ENCODE results near the gene OSBPL7. TPM values are rescaled to one million over a fixed set of nuclear protein-coding genes. Genes with fewer than 3 reads are reported as not detected.

OSBPL7 gene
- total RNA-seq, 1 experiment from 2014 or later, result 9.1 TPM

DNA sequence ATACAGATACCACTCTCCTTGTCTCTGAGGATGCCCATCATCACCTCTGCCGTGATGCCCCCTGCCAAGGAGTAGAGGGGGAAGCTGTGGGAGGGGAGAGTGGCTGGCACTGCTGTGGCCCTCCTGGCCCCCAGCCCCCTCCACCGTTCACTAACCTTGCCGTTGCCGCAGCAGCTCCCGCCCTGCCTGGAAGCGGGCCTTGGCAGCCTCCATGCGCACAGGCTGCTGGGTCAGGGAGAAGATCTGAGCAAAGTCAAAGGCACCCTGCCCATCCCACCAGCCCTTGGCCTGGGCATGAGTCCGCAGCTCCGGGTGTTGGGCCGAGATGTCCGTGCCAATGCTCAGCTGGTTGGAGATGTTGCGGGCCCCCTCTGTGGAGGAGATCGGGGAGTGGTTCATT is 17.0 kb upstream of the OSBPL7 start:
- no peak overlapping the region for H3K4me3 ChIP-seq (ENCODE audit: low read depth in 2 of 2, low read length in 2 of 2)
- BruUV-seq (replicated peaks), result no TSS peak
- no peaks in the 10 kb centered on the region for H3K9me3 ChIP-seq (ENCODE audit: control insufficient read depth, insufficient read depth, low read depth, low read length)
- DNase-seq (ENCODE audit: low read depth, low spot score) (no peak), ATAC-seq (no peak)
- TF ChIP-seq, protein P1, sequence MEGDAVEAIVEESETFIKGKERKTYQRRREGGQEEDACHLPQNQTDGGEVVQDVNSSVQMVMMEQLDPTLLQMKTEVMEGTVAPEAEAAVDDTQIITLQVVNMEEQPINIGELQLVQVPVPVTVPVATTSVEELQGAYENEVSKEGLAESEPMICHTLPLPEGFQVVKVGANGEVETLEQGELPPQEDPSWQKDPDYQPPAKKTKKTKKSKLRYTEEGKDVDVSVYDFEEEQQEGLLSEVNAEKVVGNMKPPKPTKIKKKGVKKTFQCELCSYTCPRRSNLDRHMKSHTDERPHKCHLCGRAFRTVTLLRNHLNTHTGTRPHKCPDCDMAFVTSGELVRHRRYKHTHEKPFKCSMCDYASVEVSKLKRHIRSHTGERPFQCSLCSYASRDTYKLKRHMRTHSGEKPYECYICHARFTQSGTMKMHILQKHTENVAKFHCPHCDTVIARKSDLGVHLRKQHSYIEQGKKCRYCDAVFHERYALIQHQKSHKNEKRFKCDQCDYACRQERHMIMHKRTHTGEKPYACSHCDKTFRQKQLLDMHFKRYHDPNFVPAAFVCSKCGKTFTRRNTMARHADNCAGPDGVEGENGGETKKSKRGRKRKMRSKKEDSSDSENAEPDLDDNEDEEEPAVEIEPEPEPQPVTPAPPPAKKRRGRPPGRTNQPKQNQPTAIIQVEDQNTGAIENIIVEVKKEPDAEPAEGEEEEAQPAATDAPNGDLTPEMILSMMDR (IDR thresholded peaks at IDR 0.05), result no peak
- TF ChIP-seq POLR2AphosphoS5 (IDR thresholded peaks at IDR 0.05; ENCODE audit: low read depth, low read length) (no peak), SIN3A (IDR thresholded peaks at IDR 0.05; ENCODE audit: borderline replicate concordance, insufficient read depth, low read depth, low read length) (no peak), TCF7L2 (IDR thresholded peaks at IDR 0.05; ENCODE audit: low read depth, low read length) (no peak)
- TF ChIP-seq, protein P2, sequence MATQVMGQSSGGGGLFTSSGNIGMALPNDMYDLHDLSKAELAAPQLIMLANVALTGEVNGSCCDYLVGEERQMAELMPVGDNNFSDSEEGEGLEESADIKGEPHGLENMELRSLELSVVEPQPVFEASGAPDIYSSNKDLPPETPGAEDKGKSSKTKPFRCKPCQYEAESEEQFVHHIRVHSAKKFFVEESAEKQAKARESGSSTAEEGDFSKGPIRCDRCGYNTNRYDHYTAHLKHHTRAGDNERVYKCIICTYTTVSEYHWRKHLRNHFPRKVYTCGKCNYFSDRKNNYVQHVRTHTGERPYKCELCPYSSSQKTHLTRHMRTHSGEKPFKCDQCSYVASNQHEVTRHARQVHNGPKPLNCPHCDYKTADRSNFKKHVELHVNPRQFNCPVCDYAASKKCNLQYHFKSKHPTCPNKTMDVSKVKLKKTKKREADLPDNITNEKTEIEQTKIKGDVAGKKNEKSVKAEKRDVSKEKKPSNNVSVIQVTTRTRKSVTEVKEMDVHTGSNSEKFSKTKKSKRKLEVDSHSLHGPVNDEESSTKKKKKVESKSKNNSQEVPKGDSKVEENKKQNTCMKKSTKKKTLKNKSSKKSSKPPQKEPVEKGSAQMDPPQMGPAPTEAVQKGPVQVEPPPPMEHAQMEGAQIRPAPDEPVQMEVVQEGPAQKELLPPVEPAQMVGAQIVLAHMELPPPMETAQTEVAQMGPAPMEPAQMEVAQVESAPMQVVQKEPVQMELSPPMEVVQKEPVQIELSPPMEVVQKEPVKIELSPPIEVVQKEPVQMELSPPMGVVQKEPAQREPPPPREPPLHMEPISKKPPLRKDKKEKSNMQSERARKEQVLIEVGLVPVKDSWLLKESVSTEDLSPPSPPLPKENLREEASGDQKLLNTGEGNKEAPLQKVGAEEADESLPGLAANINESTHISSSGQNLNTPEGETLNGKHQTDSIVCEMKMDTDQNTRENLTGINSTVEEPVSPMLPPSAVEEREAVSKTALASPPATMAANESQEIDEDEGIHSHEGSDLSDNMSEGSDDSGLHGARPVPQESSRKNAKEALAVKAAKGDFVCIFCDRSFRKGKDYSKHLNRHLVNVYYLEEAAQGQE (IDR thresholded peaks at IDR 0.05; ENCODE audit: insufficient read depth in 1 of 2, low read depth in 2 of 2, low read length in 1 of 2), result no peak
- no peaks in the 10 kb centered on the region for H3K36me3 ChIP-seq (ENCODE audit: control insufficient read depth, insufficient read depth, low read length)
- intact Hi-C loops (cut with micrococcal nuclease; ENCODE audit: unreplicated experiment), result no loop called here
- no peak overlapping the region for H3K27ac ChIP-seq (ENCODE audit: low read length)
- in situ Hi-C loops (cut with HindIII; ENCODE audit: low pct_unique_long_range_greater_than_20kb, low sequenced_read_pairs), result no loop called here
- H3K27me3 ChIP-seq (ENCODE audit: control insufficient read depth, insufficient read depth, low read length), result no peaks in the 10 kb centered on the region
- CTCF ChIA-PET, result interaction anchor here (0.5 kb wide), 2 partner anchors 24 to 82 kb away, joined by 3 to 7 read pairs; no protein-coding TSS in a partner anchor
- POLR2A ChIA-PET, result no interaction called here
- peaks cover 8% of the 10 kb centered on the region for H3K4me1 ChIP-seq (ENCODE audit: control insufficient read depth, insufficient read depth, low read length)

DNA sequence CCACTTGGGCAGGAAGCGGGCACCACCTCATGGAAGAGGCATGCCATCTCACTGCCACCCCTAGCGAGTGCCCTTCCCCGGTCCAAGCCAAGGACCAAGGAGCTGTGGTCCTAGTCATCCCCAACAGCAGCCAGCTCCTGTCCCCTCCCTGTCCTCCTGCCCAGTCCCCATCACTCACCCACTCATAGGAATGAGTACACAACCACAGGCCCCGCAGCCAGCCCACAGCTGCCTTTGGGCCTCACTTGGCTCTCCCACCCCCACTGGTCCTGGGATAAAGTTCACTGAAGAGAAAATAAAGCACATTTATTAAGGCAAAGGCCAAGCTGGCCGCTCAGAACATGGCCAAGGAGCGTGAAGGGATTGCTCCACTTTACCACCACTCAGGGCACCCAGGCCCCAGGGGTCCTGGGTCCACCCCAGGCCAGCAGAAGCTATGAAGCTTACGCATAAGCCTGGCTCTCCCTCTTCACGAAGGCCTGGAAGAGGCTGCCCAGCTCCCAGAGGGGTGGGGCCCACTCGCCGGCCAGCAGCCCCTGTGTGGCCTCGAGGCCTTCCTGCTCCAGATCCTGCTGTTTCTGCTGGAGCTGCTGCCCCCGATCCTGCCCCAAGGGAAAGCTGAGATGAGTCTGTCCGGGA is 15.9 kb upstream of the OSBPL7 start:
- no peak overlapping the region for H3K27ac ChIP-seq (ENCODE audit: low read length)
- ATAC-seq (no peak), DNase-seq (ENCODE audit: low read depth, low spot score) (no peak)
- ChIA-PET POLR2A (interaction anchor here (0.5 to 1.0 kb wide), 3 partner anchors 58 to 133 kb away, joined by 3 to 14 read pairs (median 3); no protein-coding TSS in a partner anchor), CTCF (interaction anchor here (0.6 to 1.2 kb wide), 3 partner anchors 8 to 174 kb away, joined by 3 to 4 read pairs (median 3); no protein-coding TSS in a partner anchor)
- TF ChIP-seq, protein P2 (IDR thresholded peaks at IDR 0.05; ENCODE audit: insufficient read depth in 1 of 2, low read depth in 2 of 2, low read length in 1 of 2), result no peak
- TF ChIP-seq, protein P1 (IDR thresholded peaks at IDR 0.05), result no peak
- TF ChIP-seq SIN3A (IDR thresholded peaks at IDR 0.05; ENCODE audit: borderline replicate concordance, insufficient read depth, low read depth, low read length), result no peak
- no peak for TF ChIP-seq TCF7L2 (IDR thresholded peaks at IDR 0.05; ENCODE audit: low read depth, low read length)
- no peak for TF ChIP-seq POLR2AphosphoS5 (IDR thresholded peaks at IDR 0.05; ENCODE audit: low read depth, low read length)
- H3K4me3 ChIP-seq (ENCODE audit: low read depth in 2 of 2, low read length in 2 of 2), result no peak overlapping the region
- H3K9me3 ChIP-seq (ENCODE audit: control insufficient read depth, insufficient read depth, low read depth, low read length), result no peaks in the 10 kb centered on the region
- H3K4me1 ChIP-seq (ENCODE audit: control insufficient read depth, insufficient read depth, low read length), result peaks cover 5% of the 10 kb centered on the region
- no TSS peak for BruUV-seq (replicated peaks)
- H3K36me3 ChIP-seq (ENCODE audit: control insufficient read depth, insufficient read depth, low read length), result no peaks in the 10 kb centered on the region
- in situ Hi-C loops (cut with HindIII; ENCODE audit: low pct_unique_long_range_greater_than_20kb, low sequenced_read_pairs), result no loop called here
- intact Hi-C loops (cut with micrococcal nuclease; ENCODE audit: unreplicated experiment), result no loop called here
- no peaks in the 10 kb centered on the region for H3K27me3 ChIP-seq (ENCODE audit: control insufficient read depth, insufficient read depth, low read length)

All from Panc1 (cell line).